ENCODE measurements around the gene KMO. TPM values are rescaled to one million over a fixed set of nuclear protein-coding genes. Genes with fewer than 3 reads are reported as not detected.

Gene KMO
- total RNA-seq, 1 experiment from 2014 or later = not detected

GRCh38 chr1:241519308-241520079, 12.7 kb upstream of the KMO start, which contains the start of gene FH (continued):
- TF ChIP-seq STAT6 (CRISPR knock-in tag; conservative IDR thresholded peaks at IDR 0.05; ENCODE audit: low read depth) = no peak
- TF ChIP-seq ZNF317 (CRISPR knock-in tag; IDR thresholded peaks at IDR 0.05; ENCODE audit: borderline replicate concordance, low read depth) = 0 out of 2 replicates have a peak, but pooled peaks have one; percentile 37
- TF ChIP-seq ARID4B (CRISPR knock-in tag; IDR thresholded peaks at IDR 0.05; ENCODE audit: borderline replicate concordance) = no peak
- no peak for TF ChIP-seq PREB (CRISPR knock-in tag; IDR thresholded peaks at IDR 0.05; ENCODE audit: borderline replicate concordance)
- no peak for TF ChIP-seq ZNF281 (CRISPR knock-in tag; IDR thresholded peaks at IDR 0.05)
- 0 out of 2 replicates have a peak, but pooled peaks have one; percentile 9 for TF ChIP-seq NFE2L1 (CRISPR knock-in tag; IDR thresholded peaks at IDR 0.05)
- no peak for TF ChIP-seq ZNF423 (CRISPR knock-in tag; IDR thresholded peaks at IDR 0.05)
- TF ChIP-seq KAT7 (CRISPR knock-in tag; IDR thresholded peaks at IDR 0.05; ENCODE audit: borderline replicate concordance) = no peak
- no peak for TF ChIP-seq NR1H2 (CRISPR knock-in tag; IDR thresholded peaks at IDR 0.05)
- no peak for TF ChIP-seq FOXP4 (CRISPR knock-in tag; IDR thresholded peaks at IDR 0.05)
- no peak for TF ChIP-seq EMX1 (CRISPR knock-in tag; IDR thresholded peaks at IDR 0.05)
- peak; percentile 90 for TF ChIP-seq SP1 (CRISPR knock-in tag; conservative IDR thresholded peaks at IDR 0.05)
- TF ChIP-seq E2F1 (CRISPR knock-in tag; IDR thresholded peaks at IDR 0.05) = no peak
- peak; percentile 80; the same call in 1 of the 2 replicates for TF ChIP-seq ETV6 (CRISPR knock-in tag; IDR thresholded peaks at IDR 0.05)
- TF ChIP-seq TEAD4 (CRISPR knock-in tag; IDR thresholded peaks at IDR 0.05) = no peak
- no peak for TF ChIP-seq ZNF263 (CRISPR knock-in tag; IDR thresholded peaks at IDR 0.05; ENCODE audit: low read depth)
- TF ChIP-seq ATF2 (CRISPR knock-in tag; IDR thresholded peaks at IDR 0.05; ENCODE audit: borderline replicate concordance, low read depth) = no peak
- TF ChIP-seq SMAD4 (CRISPR knock-in tag; IDR thresholded peaks at IDR 0.05) = no peak
- no peak for TF ChIP-seq TCF7 (CRISPR knock-in tag; IDR thresholded peaks at IDR 0.05; ENCODE audit: low read depth)
- no peak for TF ChIP-seq ZNF219 (CRISPR knock-in tag; IDR thresholded peaks at IDR 0.05; ENCODE audit: borderline replicate concordance)
- TF ChIP-seq NR2C2 (CRISPR knock-in tag; IDR thresholded peaks at IDR 0.05) = no peak
- TF ChIP-seq ELF4 (CRISPR knock-in tag; IDR thresholded peaks at IDR 0.05; ENCODE audit: low read depth) = no peak

Measured in WTC11 (cell line).